ENCODE data around the gene C19orf85.

C19orf85 gene

DNA sequence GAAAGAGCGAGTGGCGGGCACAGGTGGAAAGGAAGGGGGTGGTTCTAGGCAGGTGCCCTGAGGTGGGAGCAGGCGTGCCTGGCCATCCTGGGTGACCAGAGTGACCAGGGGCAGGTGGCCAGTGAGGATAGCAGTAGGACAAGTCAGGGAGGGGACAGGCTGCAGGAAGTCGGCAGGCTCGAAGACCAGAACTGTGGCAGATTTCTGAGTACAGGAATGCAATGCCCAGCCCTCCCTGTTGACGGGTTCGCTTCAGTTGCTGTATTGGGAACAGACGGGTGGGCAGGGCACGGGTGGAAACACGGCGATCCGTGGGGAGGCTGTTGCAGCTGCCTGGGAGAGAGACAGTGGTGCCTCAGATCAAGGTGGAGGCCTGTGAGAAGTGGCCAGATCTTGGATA, 13.8 kb upstream of the C19orf85 start:
- in situ Hi-C loops (cut with HindIII; ENCODE audit: low sequenced_read_pairs): no loop called here

DNA sequence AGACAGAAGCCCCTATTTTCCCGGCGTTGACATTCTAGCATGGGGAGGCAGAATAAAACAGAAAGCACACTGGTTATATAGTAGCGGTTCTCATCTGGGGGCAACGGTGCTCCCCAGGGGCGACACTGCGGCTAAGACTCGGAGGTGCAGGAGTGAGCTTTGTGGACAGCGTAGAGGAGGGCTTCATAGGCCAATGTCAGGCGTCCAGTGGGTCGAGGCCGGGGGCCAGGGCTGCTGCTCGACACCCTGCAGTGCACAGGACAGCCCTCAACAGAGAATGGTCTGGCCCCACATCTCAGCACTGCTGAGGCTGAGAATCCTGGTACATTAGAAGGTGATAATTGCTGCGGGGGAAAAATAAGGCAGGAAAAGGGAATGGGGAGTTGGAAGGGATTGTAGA, 13.4 kb upstream of the C19orf85 start:
- in situ Hi-C loops (cut with HindIII; ENCODE audit: low sequenced_read_pairs): no loop called here

DNA sequence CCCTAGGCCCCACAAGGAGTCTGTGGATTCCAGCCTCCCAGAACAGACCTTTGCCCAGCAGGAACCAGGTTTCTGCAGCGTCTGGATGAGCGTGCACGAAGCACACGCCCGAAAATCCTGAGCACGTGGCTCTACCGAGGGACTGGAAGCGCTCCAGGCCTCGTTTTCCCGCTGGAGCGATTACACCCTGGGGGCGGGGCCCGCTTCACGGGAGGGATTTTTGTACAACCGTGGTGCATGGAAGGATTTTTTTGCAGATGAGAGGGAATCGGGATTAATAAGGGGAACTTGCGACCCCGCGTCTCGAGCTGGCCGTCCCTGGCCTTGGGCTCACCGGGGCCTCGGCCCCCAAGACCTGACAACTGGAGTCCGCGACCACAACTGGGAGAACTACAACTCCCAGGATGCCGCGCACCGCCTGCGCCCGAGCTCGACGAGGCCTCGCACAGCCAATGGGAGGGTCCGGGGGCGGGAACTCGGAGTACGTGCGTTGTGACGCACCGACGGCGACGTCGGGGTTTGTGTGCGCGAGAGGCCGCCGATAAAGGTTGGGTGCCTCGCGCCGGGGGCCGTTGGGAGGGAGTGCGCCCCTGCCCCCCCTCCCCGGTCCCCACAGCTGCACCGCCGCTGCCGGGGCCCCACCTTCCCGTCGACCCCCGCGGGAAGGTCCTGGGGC, 11.7 kb upstream of the C19orf85 start, which contains the start of gene ZNF628:
Gene ZNF628, plus strand, starts transcription at position 518 of the 676 bp plus-strand sequence. CDS start 3,294 bp downstream, outside the sequence.
- in situ Hi-C loops (cut with HindIII; ENCODE audit: low sequenced_read_pairs): no loop called here

DNA sequence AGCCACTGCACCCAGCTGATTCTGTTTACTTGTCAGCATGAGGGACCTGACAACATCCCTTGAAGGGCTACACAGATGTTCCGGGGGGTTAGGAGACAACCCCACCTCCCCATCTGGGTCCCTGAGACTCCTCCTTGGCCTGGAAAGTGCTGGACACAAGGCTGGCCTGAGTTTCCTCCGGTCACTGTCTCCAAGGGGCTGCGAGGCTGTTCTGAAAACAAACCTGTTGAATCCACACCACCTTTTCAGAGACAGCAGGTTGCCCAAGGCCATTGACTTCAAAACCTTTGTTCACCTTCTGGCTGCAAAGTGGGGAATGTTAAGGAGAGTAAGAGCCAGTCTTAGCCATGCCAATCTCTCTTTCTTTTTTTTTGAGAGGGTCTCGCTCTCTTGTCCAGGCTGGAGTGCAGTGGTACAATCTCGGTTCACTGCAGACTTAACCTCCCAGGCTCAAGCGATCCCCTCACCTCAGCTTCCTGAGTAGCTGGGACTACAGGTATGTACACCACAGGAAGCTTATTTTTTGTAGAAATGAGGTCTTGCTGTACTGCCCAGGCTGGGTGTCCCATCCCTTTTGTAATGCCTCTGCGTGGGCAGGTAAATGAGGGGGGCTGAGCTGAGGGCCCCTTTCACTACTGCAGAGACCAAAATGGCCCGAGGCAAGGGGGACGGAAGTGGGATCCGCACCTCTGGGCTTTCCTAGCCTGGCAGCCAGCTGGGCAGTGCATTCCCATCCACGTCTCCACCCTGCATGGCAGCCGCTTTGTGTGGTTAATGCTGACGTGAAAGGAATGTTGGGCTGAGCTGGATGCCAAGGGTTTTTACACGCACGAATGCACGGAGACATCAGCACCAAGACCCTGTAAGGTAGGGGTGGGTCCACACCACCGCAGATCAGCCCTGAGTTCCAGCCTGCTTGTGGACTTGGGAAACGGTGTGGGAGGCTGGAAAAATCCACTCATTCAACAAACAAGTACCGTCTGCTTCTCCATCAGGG, 10.0 kb upstream of the C19orf85 start:
- in situ Hi-C loops (cut with HindIII; ENCODE audit: low sequenced_read_pairs): no loop called here

- in situ Hi-C loops (cut with HindIII; ENCODE audit: low sequenced_read_pairs): no loop called here
These were observed 8.9 kb upstream of the C19orf85 start for GRCh38 chr19:55473225-55474012.

DNA sequence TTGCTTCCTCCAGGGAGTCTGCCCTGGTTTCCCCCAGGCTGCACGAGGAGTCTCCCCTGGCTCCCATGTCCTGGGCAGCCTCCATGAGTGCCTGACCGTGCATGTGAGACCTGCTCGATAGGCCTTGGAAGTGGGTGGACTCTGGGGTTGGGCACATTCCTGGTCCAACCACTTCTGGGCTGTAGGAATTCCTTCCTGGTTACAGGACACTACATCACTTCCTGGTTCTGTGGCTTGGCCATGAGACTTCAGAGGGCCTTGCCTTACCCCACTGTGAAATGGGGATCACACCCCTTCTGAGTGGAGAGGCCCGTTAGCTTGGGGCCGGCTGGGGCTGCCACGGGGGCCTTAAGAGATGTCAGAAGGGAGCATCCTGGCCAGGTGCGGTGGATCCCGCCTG, 7.9 kb upstream of the C19orf85 start:
- in situ Hi-C loops (cut with HindIII; ENCODE audit: low sequenced_read_pairs): no loop called here

DNA sequence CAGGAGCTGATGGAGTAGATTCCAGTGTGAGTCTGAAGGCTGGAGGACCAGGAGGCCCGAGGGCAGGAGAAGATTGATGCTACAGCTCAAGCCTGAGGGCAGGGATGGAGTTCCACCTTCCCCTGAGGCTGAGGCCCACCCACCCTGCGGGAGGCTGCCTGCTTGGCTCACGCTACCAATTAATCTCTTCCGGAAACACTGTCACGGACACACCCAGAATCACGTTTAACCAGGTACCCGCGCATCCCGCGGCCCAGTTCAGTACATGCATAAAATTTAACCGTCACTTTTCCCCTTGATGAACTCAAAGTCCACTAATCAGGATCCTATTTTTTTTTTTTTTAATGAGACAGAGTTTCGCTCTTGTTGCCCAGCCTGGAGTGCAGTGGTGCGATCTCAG, 6.7 kb upstream of the C19orf85 start:
- in situ Hi-C loops (cut with HindIII; ENCODE audit: low sequenced_read_pairs): no loop called here

- in situ Hi-C loops (cut with HindIII; ENCODE audit: low sequenced_read_pairs): no loop called here
These were observed 3.5 kb upstream of the C19orf85 start for GRCh38 chr19:55468054-55468393.

DNA sequence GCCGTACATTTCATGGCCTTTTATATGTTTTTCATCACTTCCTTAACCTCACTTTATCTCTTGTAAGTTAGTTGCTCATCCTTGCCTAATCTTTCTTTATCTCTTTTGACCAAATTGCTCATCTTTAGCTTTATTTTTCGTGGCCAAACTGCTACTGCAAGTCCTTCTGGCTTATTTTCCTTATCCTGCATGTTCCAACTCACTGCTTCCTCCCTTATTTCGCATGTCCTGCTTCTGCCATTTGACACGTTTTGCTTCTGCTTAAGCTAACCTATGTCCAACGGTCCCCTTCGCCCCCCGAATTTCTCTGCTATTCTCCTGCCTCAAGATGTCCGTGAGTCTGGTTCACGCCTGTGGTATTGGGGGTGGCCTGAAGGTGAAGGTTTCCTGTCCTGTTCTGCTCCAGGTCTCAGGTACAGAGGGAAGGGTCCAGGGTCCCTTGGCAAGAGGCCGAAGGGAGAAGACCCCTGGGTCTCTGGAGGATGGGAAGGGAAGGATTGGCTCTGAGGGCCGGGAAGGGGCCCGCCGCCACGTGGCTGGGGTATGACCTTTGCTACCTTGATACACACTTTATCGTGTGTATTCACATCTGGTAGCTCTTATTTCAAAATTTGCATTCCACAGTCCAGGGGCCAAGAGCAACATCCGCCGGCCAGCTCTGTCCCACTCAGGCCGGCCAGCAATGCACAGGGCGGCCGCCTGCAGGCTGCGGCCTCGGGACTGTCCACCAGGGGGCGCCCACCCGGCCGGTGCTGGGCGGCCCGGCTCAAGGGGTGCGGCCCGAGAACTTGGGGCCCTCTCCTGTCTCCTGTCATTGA, 2.9 kb upstream of the C19orf85 start:
- in situ Hi-C loops (cut with HindIII; ENCODE audit: low sequenced_read_pairs): no loop called here

GRCh38 chr19:55466241-55466614, 1.7 kb upstream of the C19orf85 start:
- in situ Hi-C loops (cut with HindIII; ENCODE audit: low sequenced_read_pairs): no loop called here

DNA sequence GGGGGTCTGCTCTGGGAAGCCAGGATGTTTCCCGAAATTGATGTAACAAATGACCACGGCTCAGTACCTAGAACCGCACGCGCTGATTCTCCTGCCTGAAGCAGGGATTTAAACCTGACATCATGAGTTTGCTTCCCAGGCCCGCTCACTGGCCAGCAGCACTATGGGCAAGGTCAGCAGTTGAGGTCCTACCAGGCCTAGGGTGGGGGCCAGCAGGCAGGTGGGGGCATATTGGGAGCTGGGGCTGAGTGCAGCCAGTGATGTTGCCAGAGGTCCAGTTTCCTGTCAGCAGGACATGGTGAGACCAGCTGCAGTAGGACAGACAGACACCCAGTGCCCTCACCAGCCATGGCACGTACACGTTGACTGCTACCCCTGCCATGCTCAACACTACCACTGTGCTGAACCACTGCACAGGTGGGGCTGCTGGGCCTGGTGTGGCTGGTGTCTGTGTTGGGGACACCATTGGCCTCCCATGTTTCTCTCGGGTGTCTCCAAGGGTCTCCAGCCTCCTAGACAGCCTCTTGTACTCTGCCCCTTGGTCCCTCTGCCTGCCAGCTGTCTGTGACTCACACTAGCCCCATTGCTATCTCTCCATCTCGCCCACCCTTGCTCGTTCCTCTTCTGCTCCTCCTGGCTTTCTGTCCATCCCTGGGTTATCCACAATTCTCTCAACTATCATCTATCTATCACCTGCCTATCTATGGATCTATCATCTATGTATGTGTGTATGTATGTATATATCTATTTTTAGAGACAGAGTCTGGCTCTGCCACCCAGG, 1.1 kb upstream of the C19orf85 start:
- in situ Hi-C loops (cut with HindIII; ENCODE audit: low sequenced_read_pairs): no loop called here

GRCh38 chr19:55464039-55464661, 401 bp downstream of the C19orf85 start:
- in situ Hi-C loops (cut with HindIII; ENCODE audit: low sequenced_read_pairs): no loop called here

- in situ Hi-C loops (cut with HindIII; ENCODE audit: low sequenced_read_pairs): no loop called here
These were observed 944 bp downstream of the C19orf85 start for GRCh38 chr19:55463583-55464031.

DNA sequence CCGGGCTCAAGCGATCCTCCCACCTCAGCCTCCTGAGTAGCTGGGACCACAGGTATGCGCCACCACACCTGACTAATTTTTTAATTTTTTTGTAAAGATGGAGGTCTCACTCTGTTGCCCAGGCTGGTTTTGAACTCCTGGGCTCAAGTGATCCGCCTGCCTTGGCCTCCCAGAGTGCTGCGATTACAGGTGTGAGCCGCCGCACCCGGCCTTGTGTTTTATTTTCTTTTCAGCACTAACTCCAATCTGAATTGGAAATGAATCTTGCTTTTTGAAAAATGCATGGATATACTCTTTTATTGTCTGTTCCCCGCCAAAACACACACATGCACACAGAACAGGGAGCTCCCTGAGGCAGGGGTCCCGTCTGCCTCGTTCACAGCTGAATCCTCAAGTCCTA, 1.8 kb downstream of the C19orf85 start:
- in situ Hi-C loops (cut with HindIII; ENCODE audit: low sequenced_read_pairs): no loop called here

GRCh38 chr19:55461974-55462626, 2.5 kb downstream of the C19orf85 start:
- in situ Hi-C loops (cut with HindIII; ENCODE audit: low sequenced_read_pairs): no loop called here

DNA sequence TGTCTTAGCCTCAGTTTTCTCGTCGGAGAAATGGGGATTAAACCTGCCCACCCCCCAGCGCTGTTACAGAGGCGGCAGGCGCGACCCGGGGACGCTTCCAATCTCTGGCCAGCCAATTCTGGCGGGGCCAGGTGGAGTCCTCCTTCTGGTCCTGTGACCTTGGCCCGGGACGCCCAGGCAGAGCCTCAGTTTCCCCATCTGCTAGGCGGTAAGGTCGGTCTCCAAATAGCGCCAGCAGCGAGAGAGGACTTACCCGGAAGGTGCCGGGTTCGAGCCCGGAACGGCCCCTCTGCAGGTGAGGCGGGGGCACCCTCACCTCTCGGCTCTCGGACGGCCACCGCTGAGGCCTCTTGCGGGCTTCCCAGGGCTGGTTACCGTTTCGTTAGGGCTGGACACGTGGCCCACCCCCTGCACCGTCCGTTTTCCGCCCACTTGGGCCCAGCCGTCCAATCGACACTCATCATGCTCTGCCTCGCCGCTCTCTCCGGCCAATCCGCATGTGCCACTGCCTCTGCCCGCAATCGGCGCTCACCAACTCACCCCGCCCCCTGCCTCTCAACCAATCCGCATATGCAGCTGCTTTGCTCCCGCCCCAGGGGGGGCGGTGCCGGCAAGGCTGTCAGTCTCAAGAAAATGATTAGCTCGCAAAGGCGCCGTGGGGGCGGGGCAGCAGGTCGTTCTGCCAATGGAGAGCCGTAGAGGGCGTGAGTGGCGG, 3.1 kb downstream of the C19orf85 start, which contains the start of gene ISOC2:
Gene ISOC2, minus strand, starts transcription at position 384 of the 715 bp plus-strand sequence. CDS start 5,156 bp downstream, outside the sequence.
- in situ Hi-C loops (cut with HindIII; ENCODE audit: low sequenced_read_pairs): no loop called here

GRCh38 chr19:55460670-55461258, 3.8 kb downstream of the C19orf85 start:
- in situ Hi-C loops (cut with HindIII; ENCODE audit: low sequenced_read_pairs): no loop called here

Measured in DLD1 (cell line).